Endothelial cell of umbilical vein (primary cell): Measurements from ENCODE around the gene KCNK15. TPM values are rescaled to one million over a fixed set of nuclear protein-coding genes. Genes with fewer than 3 reads are reported as not detected.

ENCODE experiments used
- BruUV-seq: library from RNA; stranded (reverse); fragments of 400-500 nt; replicated peaks from 2 replicates; lab custom pipeline; 2021; lab: Mats Ljungman, UMichigan
- CTCF ChIA-PET: fragments of 300-600, 350-600 bp; sonication (Branson Sonifier 250); formaldehyde crosslinking; loops from one replicate; lab custom pipeline; 2021; ENCODE audit warnings: antibody characterized with exemption, inconsistent platforms; lab: Charles Lee
- POLR2A ChIA-PET: fragments of 300-600, 350-600 bp; sonication (Branson Sonifier 250); formaldehyde crosslinking; loops from one replicate; lab custom pipeline; 2021; ENCODE audit warnings: antibody characterized with exemption, inconsistent platforms; lab: Charles Lee
- DNase-seq: peaks from one replicate; pipeline ENCODE4 v3.0.0-alpha.2; 2011; ENCODE audit warnings: low read depth, low spot score
- FAIRE-seq: peaks from 2 replicates; lab custom pipeline; 2011; peaks lifted over from hg19 to GRCh38; lab: Jason Lieb, UNC
- H2AFZ ChIP-seq: 2 replicates; pipeline ENCODE4 v1.6.0; 2012; ENCODE audit warnings: low read depth, low read length, control low read depth, inconsistent platforms
- H3K27ac ChIP-seq: 2 replicates; pipeline ENCODE4 v1.5.1; 2011; ENCODE audit warnings: low read depth, mild to moderate bottlenecking, control low read depth, low read length, moderate library complexity; ENCODE audit not compliant: insufficient read depth
- H3K27me3 ChIP-seq, 2 experiments: 2 replicates each; pipeline versions ENCODE4 v1.6.0 to v1.6.1; 2011; ENCODE audit warnings: low read length in 2 of 2, mixed read lengths in 1 of 2; ENCODE audit not compliant: control insufficient read depth in 2 of 2, insufficient read depth in 2 of 2
- H3K36me3 ChIP-seq, 2 experiments: 2 replicates in 1 of 2; 3 replicates in 1 of 2; pipeline ENCODE4 v1.5.1; 2011; ENCODE audit warnings: low read length in 2 of 2, mild to moderate bottlenecking in 1 of 2, moderate library complexity in 1 of 2; ENCODE audit not compliant: control insufficient read depth in 2 of 2, insufficient read depth in 2 of 2; ENCODE audit errors: extremely low read depth in 1 of 2
- H3K4me1 ChIP-seq: 3 replicates; pipeline ENCODE4 v1.5.1; 2011; ENCODE audit warnings: mild to moderate bottlenecking, low read length; ENCODE audit not compliant: control insufficient read depth, insufficient read depth; ENCODE audit errors: extremely low read depth
- H3K4me2 ChIP-seq: 2 replicates; pipeline ENCODE4 v1.6.1; 2011; ENCODE audit warnings: low read length, control low read depth, mixed read lengths; ENCODE audit not compliant: insufficient read depth
- H3K4me3 ChIP-seq, 3 experiments: fragments of 200-600 bp in 1 of 3; sonication (generic), shearing (Covaris generic) in 1 of 3; replicated peaks in 1 of 3; 2 replicates each; pipeline ENCODE4 v1.5.1; 2011 to 2016; ENCODE audit warnings: control low read depth in 3 of 3, low read length in 3 of 3, mild to moderate bottlenecking in 2 of 3, inconsistent platforms in 1 of 3, low read depth in 1 of 3, moderate library complexity in 1 of 3; ENCODE audit not compliant: insufficient read depth in 1 of 3
- H3K79me2 ChIP-seq: 2 replicates; pipeline ENCODE4 v1.6.0; 2012; ENCODE audit warnings: low read length, inconsistent platforms; ENCODE audit not compliant: control insufficient read depth, insufficient read depth
- H3K9ac ChIP-seq: replicated peaks from 2 replicates; pipeline ENCODE3; 2011; ENCODE audit warnings: low read length, control low read depth; ENCODE audit not compliant: insufficient read depth; ENCODE audit errors: extremely low read depth
- H3K9me1 ChIP-seq: replicated peaks from 3 replicates; pipeline ENCODE4 v1.6.0; 2011; ENCODE audit warnings: mild to moderate bottlenecking, low read length; ENCODE audit not compliant: control insufficient read depth, insufficient read depth; ENCODE audit errors: extremely low read depth
- H3K9me3 ChIP-seq: replicated peaks from 2 replicates; pipeline ENCODE4 v1.5.1; 2012; ENCODE audit warnings: low read length, inconsistent platforms; ENCODE audit not compliant: control insufficient read depth, insufficient read depth
- H4K20me1 ChIP-seq: replicated peaks from 2 replicates; pipeline ENCODE3; 2011; ENCODE audit warnings: mild to moderate bottlenecking, low read length; ENCODE audit not compliant: control insufficient read depth, insufficient read depth; ENCODE audit errors: extremely low read depth
- EZH2 ChIP-seq: IDR thresholded peaks from 2 replicates; pipeline ENCODE4 v1.6.1; 2012; ENCODE audit warnings: borderline replicate concordance, low read depth, mild to moderate bottlenecking, moderate library complexity, low read length, inconsistent platforms; ENCODE audit not compliant: severe bottlenecking
- FOS ChIP-seq: IDR thresholded peaks from 2 replicates; pipeline ENCODE4 v1.6.1; 2011; ENCODE audit warnings: mild to moderate bottlenecking, low read length, moderate library complexity, borderline replicate concordance; ENCODE audit not compliant: insufficient read depth
- GATA2 ChIP-seq: IDR thresholded peaks from 2 replicates; pipeline ENCODE4 v1.7.0; 2011; ENCODE audit warnings: low read depth, mild to moderate bottlenecking, moderate library complexity, mixed read lengths, low read length; ENCODE audit not compliant: insufficient read length, insufficient read depth
- JUN ChIP-seq: IDR thresholded peaks from 2 replicates; pipeline ENCODE4 v1.6.1; 2011; ENCODE audit warnings: borderline replicate concordance, low read depth; ENCODE audit not compliant: insufficient read length, insufficient read depth
- MYC ChIP-seq: IDR thresholded peaks from one replicate; pipeline ENCODE4 v1.6.1; 2011; ENCODE audit warnings: mild to moderate bottlenecking, low read depth, low read length
- POLR2A ChIP-seq: IDR thresholded peaks from 2 replicates; pipeline ENCODE4 v1.6.1; 2012; ENCODE audit warnings: low read depth, mild to moderate bottlenecking, control low read depth, low read length
- POLR2AphosphoS5 ChIP-seq: IDR thresholded peaks from 2 replicates; pipeline ENCODE4 v1.6.1; 2012; ENCODE audit warnings: low read depth, mild to moderate bottlenecking, control low read depth, low read length, moderate library complexity; ENCODE audit not compliant: insufficient read depth
- dilution Hi-C: fragments of 300-500 bp; cut with MboI; formaldehyde crosslinking; loops from one replicate; pipeline ENCODE4 v1.15.0; 2019; ENCODE audit warnings: low sequenced_read_pairs; ENCODE audit not compliant: extremely low pct_ligation_motif_present
- intact Hi-C: fragments of 100-400 bp; cut with micrococcal nuclease; formaldehyde crosslinking; loops from one replicate; pipeline ENCODE4 v1.10.0; 2022
- polyA plus RNA-seq, 4 experiments: library from polyadenylated mRNA; depleted of rRNA in 3 of 4; stranded (reverse) in 3 of 4; unstranded in 1 of 4; fragments of >200 nt; gene quantifications; 2 replicates each; pipeline versions ENCODE4 v1.2.1 to v1.2.3, GENCODE V29; 2011 to 2012; ENCODE audit warnings: missing spikeins in 1 of 4
- total RNA-seq: library from RNA; stranded (reverse); gene quantifications from 2 replicates; pipeline ENCODE4 v1.2.3, GENCODE V29; 2021
- TF ChIP-seq, protein P1 (sequence below): IDR thresholded peaks from 2 replicates; pipeline ENCODE4 v1.6.1; 2011; ENCODE audit not compliant: insufficient read depth, insufficient read length
- TF ChIP-seq, protein P2 (sequence below), 2 donors: IDR thresholded peaks; 1 replicate in 1 of 2; 2 replicates in 1 of 2; pipeline ENCODE4 v1.5.1; 2011; ENCODE audit warnings: low read length in 2 of 2, mild to moderate bottlenecking in 2 of 2, moderate library complexity in 2 of 2, control low read depth in 1 of 2, inconsistent platforms in 1 of 2, low read depth in 1 of 2; ENCODE audit not compliant: insufficient read depth in 1 of 2; ENCODE audit errors: extremely low read depth in 1 of 2

Gene KCNK15
- total and polyA plus RNA-seq, 2 donors (not counting 3 experiments of a cell fraction or from before 2014, with no cell fraction given): 0.06 TPM; not detected in 1

DNA sequence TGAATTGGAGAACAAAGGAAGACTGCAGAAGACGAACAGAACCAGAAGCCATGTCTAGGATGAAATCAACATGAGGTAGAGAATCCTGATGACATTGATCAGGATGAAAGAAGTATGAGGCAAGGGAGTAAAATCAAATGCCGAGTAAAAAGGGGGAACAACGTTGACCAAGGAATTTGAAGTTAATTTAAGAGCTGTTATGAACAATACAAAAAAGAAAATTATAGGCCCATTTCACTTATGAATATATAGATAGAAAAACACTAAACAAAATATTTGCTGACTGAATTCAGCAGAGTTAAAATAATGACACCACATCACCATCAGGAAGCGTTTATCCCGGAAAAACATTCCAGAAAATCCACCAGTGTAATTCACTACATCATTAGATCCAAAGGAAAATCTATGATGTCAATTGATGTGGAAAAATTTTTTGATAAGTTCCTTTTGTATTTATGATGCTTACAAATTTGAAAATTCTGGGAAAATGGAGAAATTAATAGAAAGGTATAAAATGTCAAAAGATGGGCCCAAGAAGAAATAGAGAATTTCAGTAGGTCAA is 38.6 kb upstream of the KCNK15 start:
- intact Hi-C loops (no loop called here), dilution Hi-C loops (no loop called here)
- H4K20me1 ChIP-seq: no peaks in the 10 kb centered on the region
- H3K4me1 ChIP-seq: peaks cover 13% of the 10 kb centered on the region
- FAIRE-seq: no peak
- H3K9ac ChIP-seq: no peak overlapping the region
- H3K4me2 ChIP-seq: no peak overlapping the region
- H3K9me1 ChIP-seq: no peaks in the 10 kb centered on the region
- DNase-seq: no peak
- ChIA-PET CTCF (interaction anchor here (1.6 to 2.2 kb wide), 4 partner anchors 8 to 22 kb away, joined by 4 to 9 read pairs (median 4); partner anchors contain the start of gene CCN5), POLR2A (no interaction called here)
- H3K27ac ChIP-seq: no peak overlapping the region
- H3K79me2 ChIP-seq: no peaks in the 10 kb centered on the region
- H2AFZ ChIP-seq: no peak overlapping the region
- TF ChIP-seq, protein P1, sequence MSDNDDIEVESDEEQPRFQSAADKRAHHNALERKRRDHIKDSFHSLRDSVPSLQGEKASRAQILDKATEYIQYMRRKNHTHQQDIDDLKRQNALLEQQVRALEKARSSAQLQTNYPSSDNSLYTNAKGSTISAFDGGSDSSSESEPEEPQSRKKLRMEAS: no peak
- no peaks in the 10 kb centered on the region for H3K9me3 ChIP-seq
- H3K36me3 ChIP-seq: no peaks in the 10 kb centered on the region
- no peaks in the 10 kb centered on the region for H3K27me3 ChIP-seq
- no peak overlapping the region for H3K4me3 ChIP-seq
- no TSS peak for BruUV-seq

DNA sequence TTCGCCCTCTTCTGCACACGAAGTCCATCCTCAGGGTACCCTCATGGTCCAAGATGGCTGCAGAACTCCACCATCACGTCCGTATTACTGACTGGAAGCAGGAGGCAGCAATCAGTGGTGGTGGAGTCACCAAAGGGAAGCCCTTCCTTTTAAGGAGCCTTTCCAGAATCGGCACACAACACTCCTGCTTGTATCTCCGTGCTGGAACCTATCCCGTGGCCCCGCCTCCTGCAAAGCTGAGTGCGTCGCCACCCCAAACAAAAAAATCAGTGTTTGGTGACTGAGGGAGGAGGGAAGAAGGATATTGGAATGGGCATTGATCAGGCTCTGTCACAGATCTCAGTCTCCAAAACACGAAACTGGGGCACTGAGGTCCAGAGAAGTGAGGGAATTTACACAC is 36.3 kb upstream of the KCNK15 start:
- intact Hi-C loops (no loop called here), dilution Hi-C loops (no loop called here)
- Histone ChIP-seq H3K9ac (no peak overlapping the region), H4K20me1 (no peaks in the 10 kb centered on the region), H3K79me2 (no peaks in the 10 kb centered on the region), H3K4me2 (no peak overlapping the region), H3K9me1 (no peaks in the 10 kb centered on the region), H3K4me1 (peaks cover 3% of the 10 kb centered on the region), H3K9me3 (no peaks in the 10 kb centered on the region), H3K36me3 (no peaks in the 10 kb centered on the region), H3K27me3 (no peaks in the 10 kb centered on the region), H3K4me3 (no peak overlapping the region), H2AFZ (no peak overlapping the region), H3K27ac (no peak overlapping the region)
- TF ChIP-seq MYC (no peak), POLR2AphosphoS5 (no peak), FOS (no peak), POLR2A (no peak), GATA2 (no peak), EZH2 (no peak), JUN (no peak)
- TF ChIP-seq, protein P1: no peak
- TF ChIP-seq, protein P2, sequence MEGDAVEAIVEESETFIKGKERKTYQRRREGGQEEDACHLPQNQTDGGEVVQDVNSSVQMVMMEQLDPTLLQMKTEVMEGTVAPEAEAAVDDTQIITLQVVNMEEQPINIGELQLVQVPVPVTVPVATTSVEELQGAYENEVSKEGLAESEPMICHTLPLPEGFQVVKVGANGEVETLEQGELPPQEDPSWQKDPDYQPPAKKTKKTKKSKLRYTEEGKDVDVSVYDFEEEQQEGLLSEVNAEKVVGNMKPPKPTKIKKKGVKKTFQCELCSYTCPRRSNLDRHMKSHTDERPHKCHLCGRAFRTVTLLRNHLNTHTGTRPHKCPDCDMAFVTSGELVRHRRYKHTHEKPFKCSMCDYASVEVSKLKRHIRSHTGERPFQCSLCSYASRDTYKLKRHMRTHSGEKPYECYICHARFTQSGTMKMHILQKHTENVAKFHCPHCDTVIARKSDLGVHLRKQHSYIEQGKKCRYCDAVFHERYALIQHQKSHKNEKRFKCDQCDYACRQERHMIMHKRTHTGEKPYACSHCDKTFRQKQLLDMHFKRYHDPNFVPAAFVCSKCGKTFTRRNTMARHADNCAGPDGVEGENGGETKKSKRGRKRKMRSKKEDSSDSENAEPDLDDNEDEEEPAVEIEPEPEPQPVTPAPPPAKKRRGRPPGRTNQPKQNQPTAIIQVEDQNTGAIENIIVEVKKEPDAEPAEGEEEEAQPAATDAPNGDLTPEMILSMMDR (IDR thresholded peaks at IDR 0.05; ENCODE audit: extremely low read depth in 1 of 2, insufficient read depth in 1 of 2, low read depth in 1 of 2, low read length in 2 of 2): no peak
- DNase-seq: no peak
- no peak for FAIRE-seq
- ChIA-PET POLR2A (no interaction called here), CTCF (no interaction called here)
- no TSS peak for BruUV-seq
